SHP77 (cell line): ENCODE data around the gene PPTC7.
A peak's percentile ranks its signal among the peaks of the same experiment; 100 is the strongest.
"Not testable (repeated sequence)": the region's sequence is repeated elsewhere in the genome, so short reads cannot be mapped to it uniquely, and the experiment has no call there.

Experiments used
- DNase-seq, 2 experiments: peaks; one replicate each; lab custom pipeline; 2025; lab: John Stamatoyannopoulos, UW

Gene PPTC7

GRCh38 chr12:110585231-110585799, 2.2 kb upstream of the PPTC7 start:
- no peak for DNase-seq

DNA sequence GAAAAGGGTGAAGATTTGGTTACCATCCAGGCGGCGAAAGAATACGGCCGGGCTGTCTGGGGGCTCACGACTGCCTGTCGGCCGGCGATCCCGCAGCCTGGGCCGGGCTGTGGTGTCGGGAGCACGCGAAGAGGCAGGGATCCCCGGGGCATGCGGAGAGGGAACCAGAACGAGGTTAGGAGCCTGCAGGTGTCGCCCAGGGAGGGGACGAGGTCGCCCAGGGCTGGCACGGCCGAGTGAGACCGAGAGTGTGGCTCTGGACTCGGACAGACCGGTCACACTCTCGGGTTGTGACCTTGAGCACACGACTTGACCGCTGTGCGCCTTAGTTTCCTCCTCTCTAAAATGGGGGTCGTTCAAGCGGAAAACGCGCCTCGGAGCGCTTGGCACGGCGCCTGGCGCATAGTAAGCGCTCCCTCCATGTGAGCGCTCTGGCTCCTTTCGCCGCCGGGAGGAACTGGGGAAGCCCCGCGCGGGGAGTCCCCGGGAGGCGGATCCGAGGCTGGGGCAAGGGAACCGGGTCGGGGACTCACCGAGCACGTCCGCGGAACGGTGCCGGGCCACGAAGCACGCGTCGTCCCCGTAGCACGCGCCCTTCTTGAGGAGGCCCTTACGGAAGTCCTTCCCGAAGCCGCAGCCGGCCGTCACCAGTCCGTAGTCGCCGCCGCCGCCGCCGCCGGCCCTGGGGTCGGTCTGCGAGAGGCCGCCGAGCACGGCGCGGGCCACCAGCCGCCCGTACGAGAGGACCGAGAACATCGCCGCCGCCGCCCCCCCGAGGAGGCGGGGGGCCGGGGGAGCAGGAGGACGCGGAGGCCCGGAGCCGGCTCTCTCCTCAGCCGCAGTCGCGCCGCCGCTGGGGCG, 612 bp downstream of the PPTC7 start:
- DNase-seq = peak in 1 of 2 experiments; percentile 53

- no peak for DNase-seq
Measured at GRCh38 chr12:110581931-110582275, 1.2 kb downstream of the PPTC7 start.

DNA sequence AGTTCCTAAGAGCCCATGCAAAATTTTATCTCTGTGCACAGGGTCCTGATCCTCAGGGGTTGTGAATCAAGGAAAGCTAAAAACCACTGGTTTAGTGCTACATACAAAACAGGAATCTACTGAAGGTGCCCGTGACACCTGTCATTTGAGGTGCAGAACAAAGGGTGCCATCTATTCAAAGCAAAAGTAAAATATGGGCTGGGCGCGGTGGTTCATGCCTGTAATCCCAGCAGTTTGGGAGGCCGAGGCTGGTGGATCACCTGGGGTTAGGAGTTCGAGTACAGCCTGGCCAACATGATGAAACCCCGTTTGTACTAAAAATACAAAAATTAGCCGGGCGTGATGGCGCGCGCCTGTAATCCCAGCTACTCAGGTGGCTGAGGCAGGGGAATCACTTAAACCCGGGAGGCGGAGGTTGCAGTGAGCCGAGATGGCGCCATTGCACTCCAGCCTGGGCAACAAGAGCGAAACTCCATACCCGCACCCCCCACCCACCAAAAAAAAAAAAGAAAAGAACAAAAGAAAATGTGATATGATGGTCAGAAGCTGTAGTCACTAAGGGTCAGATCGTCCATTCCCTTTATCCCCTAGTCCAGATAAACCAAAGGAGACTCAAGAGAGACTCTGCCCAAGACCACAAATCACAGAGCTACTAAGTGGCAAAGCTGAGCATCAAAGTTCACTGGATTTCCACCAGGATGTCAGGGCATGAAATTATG, 3.4 kb downstream of the PPTC7 start:
- DNase-seq = no peak

GRCh38 chr12:110578694-110579534, 4.2 kb downstream of the PPTC7 start:
- DNase-seq = no peak

DNA sequence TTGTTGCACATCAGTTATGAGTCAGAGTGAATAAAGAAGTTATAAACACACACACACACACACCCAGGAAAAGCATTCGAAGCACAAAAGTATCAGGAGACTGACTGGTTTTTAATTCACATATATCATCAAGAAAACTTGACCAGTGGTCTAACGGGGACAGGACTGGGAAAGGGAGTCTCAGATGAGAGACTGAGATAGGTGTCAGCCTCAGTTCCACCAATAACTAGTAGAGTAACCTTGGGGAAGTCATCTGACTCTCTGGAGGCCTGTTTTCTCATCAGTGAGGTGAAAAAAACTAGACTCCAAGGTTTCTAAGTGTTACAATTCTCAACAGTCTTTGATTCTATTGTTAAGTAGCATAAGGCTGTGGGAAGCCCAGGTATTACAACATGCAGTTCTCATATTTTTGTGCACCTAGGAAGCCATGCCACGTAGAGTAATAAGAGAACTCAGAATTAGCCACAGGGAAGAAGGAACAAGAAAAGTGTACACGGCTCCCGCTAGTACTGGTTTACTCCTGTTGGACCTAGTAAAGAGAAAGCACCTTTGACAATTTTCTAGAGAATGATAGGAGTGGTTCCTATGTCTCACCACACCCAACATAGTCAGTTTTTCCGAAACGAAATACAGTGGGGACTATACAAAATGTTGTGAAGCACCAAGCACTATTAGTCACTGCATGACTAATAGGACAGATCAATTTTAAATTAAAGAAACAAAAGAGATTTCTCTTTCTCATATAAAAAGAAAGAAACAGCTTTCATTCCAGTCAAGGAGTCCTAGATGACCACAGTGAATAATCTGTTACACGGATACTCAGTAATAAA, 5.0 kb downstream of the PPTC7 start:
- DNase-seq = no peak

DNA sequence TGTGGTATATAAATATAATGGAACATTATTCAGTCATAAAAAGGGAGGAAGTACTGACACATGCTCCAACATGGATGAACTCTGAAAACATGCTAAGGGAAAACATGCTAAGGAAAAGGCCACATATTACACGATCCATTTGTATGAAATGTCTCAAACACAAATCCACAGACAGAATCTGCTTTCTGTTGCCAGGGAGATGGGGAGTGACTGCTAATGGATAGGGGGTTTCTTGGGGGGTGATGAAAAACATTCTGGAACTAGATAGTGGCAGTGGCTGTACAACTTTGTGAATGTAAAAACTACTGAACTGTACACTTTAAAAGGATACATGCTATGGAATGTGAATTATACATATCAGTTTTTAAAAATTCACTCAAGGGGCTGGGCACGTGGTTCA, 6.6 kb downstream of the PPTC7 start:
- DNase-seq = no peak

- no peak for DNase-seq
Measured at GRCh38 chr12:110575326-110575725, 7.8 kb downstream of the PPTC7 start.

DNA sequence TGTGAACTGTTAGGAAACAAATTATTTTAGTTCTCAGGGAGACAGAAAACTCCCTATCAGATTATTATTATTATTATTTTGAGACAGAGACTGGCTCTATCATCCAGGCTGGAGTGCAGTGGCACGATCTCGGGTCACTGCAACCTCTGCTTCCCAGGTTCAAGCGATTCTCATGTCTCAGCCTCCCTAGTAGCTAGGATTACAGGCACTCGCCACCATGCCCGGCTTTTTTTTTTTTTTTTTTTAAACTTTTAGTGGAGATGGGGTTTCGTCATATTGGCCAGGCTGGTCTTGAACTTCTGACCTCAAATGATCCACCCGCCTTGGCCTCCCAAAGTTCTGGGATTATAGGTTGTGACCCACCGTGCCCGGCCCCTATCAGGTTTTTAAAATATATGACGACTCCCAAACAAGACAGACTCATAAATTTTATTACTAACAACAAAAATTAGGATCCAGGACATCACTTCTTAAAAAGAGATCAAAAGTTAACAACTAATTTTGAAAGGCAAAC, 8.3 kb downstream of the PPTC7 start:
- DNase-seq = not testable (repeated sequence)

GRCh38 chr12:110574044-110574443, 9.1 kb downstream of the PPTC7 start:
- no peak for DNase-seq

GRCh38 chr12:110570798-110571197, 12.3 kb downstream of the PPTC7 start:
- DNase-seq = not testable (repeated sequence)

- not testable (repeated sequence) for DNase-seq
Measured at GRCh38 chr12:110569838-110570237, 13.3 kb downstream of the PPTC7 start.

GRCh38 chr12:110568752-110569151, 14.4 kb downstream of the PPTC7 start:
- no peak for DNase-seq

DNA sequence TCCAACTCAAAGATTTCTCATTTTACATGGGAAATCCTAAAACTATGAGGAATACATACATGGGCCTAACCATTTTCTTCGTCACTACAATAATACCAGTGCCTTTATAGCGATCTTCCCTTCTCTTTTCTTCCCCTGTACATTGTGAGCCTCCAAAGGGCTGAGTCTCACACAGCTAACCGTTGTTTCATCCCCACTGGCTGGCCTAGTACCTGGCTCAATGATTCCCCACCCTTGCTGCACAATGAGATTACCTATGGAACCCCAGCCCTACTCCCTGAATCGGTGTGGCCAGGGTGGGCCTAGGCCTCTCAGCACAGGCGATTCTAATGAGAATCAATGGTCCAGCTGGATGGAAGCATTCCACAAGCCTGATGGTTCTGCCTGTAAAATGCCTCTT, 16.1 kb downstream of the PPTC7 start:
- DNase-seq = no peak

- no peak for DNase-seq
Measured at GRCh38 chr12:110565894-110566871, 16.9 kb downstream of the PPTC7 start.

GRCh38 chr12:110564471-110564991, 18.6 kb downstream of the PPTC7 start:
- DNase-seq = no peak

DNA sequence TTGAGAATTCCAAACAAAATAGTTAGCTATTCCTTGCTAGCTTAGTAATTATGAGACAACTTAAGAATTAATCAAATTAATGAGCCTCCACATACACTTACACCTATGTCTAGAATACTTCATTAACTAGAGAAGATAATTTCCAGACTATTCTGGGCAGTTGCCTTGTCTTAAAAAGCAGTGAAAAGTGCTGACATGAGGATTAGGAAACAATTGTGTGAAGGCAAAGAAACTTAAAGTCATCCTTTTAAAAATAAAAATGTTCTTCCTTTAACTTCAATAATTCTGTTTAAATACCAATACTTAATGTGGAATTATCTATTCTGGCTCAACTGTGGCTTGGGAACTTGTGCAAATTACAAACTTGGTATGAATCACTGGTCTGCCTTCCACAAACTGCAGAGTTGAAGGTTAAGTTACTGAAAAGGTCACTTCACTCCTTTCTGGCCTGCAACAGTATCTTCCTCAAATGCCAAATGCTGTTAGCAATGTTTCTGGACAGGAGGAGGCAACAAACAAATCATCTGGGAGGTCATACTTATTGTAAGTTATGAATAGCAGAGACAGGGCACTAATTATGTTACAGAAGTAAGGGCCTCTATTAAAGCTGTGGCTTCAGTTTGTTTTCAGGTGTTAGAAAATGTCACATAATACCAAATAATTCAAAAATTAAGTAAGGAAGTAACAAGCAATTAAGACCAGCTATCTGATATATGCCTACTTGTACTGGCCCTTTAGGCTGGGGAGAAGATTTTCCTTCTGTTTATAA, 19.2 kb downstream of the PPTC7 start:
- DNase-seq = no peak

DNA sequence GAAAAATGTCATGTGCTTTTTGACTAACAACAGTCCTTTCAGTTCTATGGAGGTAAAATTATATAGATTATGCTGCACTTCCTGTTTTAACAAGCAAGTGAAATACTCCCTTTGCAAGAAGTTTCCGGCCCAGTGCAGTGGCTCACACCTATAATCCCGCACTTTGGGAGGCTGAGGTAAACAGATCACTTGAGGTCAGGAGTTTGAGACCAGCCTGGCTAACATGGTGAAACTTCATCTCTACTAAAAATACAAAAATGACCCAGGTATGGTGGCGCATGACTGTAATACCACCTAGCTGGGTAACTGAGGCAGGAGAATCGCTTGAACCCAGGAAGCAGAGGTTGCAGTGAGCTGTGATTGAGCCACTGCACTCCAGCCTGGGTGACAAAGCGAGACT, 20.7 kb downstream of the PPTC7 start:
- not testable (repeated sequence) for DNase-seq
